Stimulated activated CD4-positive, alpha-beta T cell treated with anti-CD3 and anti-CD28 coated beads, Interleukin-1b, Interleukin-23, amount 100 ng/mL, for 4 hours (primary cell): ENCODE results near the gene ATP2A3.

Experiments used
- DNase-seq, 2 donors: peaks; one replicate each; pipeline ENCODE4 v3.0.0-alpha.2; 2020; ENCODE audit warnings: low read depth in 2 of 2

ATP2A3 gene

GRCh38 chr17:3973495-3974137 is 9.4 kb upstream of the ATP2A3 start:
- DNase-seq, result no peak

- DNase-seq, result no peak
Measured at GRCh38 chr17:3972931-3973330, 8.7 kb upstream of the ATP2A3 start.

GRCh38 chr17:3972281-3972731 is 8.1 kb upstream of the ATP2A3 start:
- DNase-seq, result no peak

GRCh38 chr17:3970668-3971067 is 6.4 kb upstream of the ATP2A3 start:
- no peak for DNase-seq

GRCh38 chr17:3969963-3970362 is 5.7 kb upstream of the ATP2A3 start:
- no peak for DNase-seq

- DNase-seq, result no peak
Measured at GRCh38 chr17:3968886-3969524, 4.8 kb upstream of the ATP2A3 start.

- no peak for DNase-seq
Measured at GRCh38 chr17:3968015-3968414, 3.8 kb upstream of the ATP2A3 start.

GRCh38 chr17:3966720-3967363 is 2.6 kb upstream of the ATP2A3 start:
- DNase-seq, result no peak

- DNase-seq, result peak; percentile 34 to 51
Measured at GRCh38 chr17:3965118-3965800, 1.0 kb upstream of the ATP2A3 start.

GRCh38 chr17:3963237-3964201 is 718 bp downstream of the ATP2A3 start:
- DNase-seq, result peak; percentile 32 to 45

GRCh38 chr17:3962965-3963236 is 1.3 kb downstream of the ATP2A3 start:
- DNase-seq, result no peak

- no peak for DNase-seq
Measured at GRCh38 chr17:3962217-3962964, 1.8 kb downstream of the ATP2A3 start.

- DNase-seq, result no peak
Measured at GRCh38 chr17:3961564-3962047, 2.6 kb downstream of the ATP2A3 start.

GRCh38 chr17:3960764-3961163 is 3.5 kb downstream of the ATP2A3 start:
- no peak for DNase-seq

- no peak for DNase-seq
Measured at GRCh38 chr17:3959921-3960601, 4.2 kb downstream of the ATP2A3 start.

GRCh38 chr17:3959295-3959899 is 4.8 kb downstream of the ATP2A3 start:
- no peak for DNase-seq

- DNase-seq, result no peak
Measured at GRCh38 chr17:3957735-3958599, 6.3 kb downstream of the ATP2A3 start.

GRCh38 chr17:3956983-3957382 is 7.3 kb downstream of the ATP2A3 start:
- no peak for DNase-seq
